CD8-positive, alpha-beta memory T cell (primary cell): Measurements from ENCODE around the gene PSKH1. TPM values are rescaled to one million over a fixed set of nuclear protein-coding genes. Genes with fewer than 3 reads are reported as not detected.

Source experiments
- CTCF ChIA-PET: fragments of 350-600 bp; sonication (Branson Sonifier 250); formaldehyde crosslinking; loops from one replicate; lab custom pipeline; 2021; ENCODE audit warnings: antibody characterized with exemption; lab: Charles Lee
- POLR2A ChIA-PET: fragments of 350-600 bp; sonication (Branson Sonifier 250); formaldehyde crosslinking; loops from one replicate; lab custom pipeline; 2021; ENCODE audit warnings: antibody characterized with exemption; lab: Charles Lee
- DNase-seq, 5 donors: peaks; one replicate each; pipeline versions ENCODE4 v3.0.0 to v3.0.0-alpha.2; 2020 to 2022; ENCODE audit warnings: mixed read lengths in 1 of 5
- H3K27ac ChIP-seq: one replicate; pipeline ENCODE4 v1.7.0; 2013; ENCODE audit warnings: low read depth, mild to moderate bottlenecking, low read length, moderate library complexity
- H3K27me3 ChIP-seq: 2 replicates; pipeline ENCODE4 v1.7.0; 2013; ENCODE audit warnings: low read length, mild to moderate bottlenecking; ENCODE audit not compliant: insufficient read depth, poor library complexity, severe bottlenecking
- H3K36me3 ChIP-seq: 2 replicates; pipeline ENCODE4 v1.7.0; 2013; ENCODE audit warnings: mild to moderate bottlenecking, low read length, moderate library complexity; ENCODE audit not compliant: insufficient read depth
- H3K4me1 ChIP-seq: 2 replicates; pipeline ENCODE4 v1.7.0; 2013; ENCODE audit warnings: mild to moderate bottlenecking, low read length, moderate library complexity; ENCODE audit not compliant: insufficient read depth
- H3K4me3 ChIP-seq: 2 replicates; pipeline ENCODE4 v1.7.0; 2013; ENCODE audit warnings: mild to moderate bottlenecking, low read length
- H3K9me3 ChIP-seq: 2 replicates; pipeline ENCODE4 v1.7.0; 2013; ENCODE audit warnings: mild to moderate bottlenecking, low read length
- H3K27ac Mint-ChIP-seq, 8 donors: one replicate each; pipeline ENCODE4 v1.8.0; 2020 to 2021; ENCODE audit warnings: mixed read lengths in 8 of 8, mild to moderate bottlenecking in 6 of 8, inconsistent platforms in 3 of 8, moderate library complexity in 3 of 8
- H3K27me3 Mint-ChIP-seq, 2 donors: one replicate each; pipeline ENCODE4 v1.8.0; 2020 to 2021; ENCODE audit warnings: mixed read lengths in 2 of 2, mild to moderate bottlenecking in 1 of 2, moderate library complexity in 1 of 2
- H3K36me3 Mint-ChIP-seq, 3 donors: one replicate each; pipeline ENCODE4 v1.8.0; 2020 to 2021; ENCODE audit warnings: mixed read lengths in 3 of 3, inconsistent platforms in 1 of 3, mild to moderate bottlenecking in 1 of 3
- H3K4me1 Mint-ChIP-seq, 3 donors: one replicate each; pipeline ENCODE4 v1.8.0; 2020 to 2021; ENCODE audit warnings: mixed read lengths in 3 of 3, inconsistent platforms in 1 of 3, mild to moderate bottlenecking in 1 of 3
- H3K4me3 Mint-ChIP-seq, 7 donors: one replicate each; pipeline ENCODE4 v1.8.0; 2020 to 2021; ENCODE audit warnings: mixed read lengths in 7 of 7, mild to moderate bottlenecking in 6 of 7, moderate library complexity in 4 of 7, inconsistent platforms in 2 of 7
- H3K9me3 Mint-ChIP-seq, 5 donors: one replicate each; pipeline ENCODE4 v1.8.0; 2020 to 2022; ENCODE audit warnings: mixed read lengths in 5 of 5, mild to moderate bottlenecking in 3 of 5, moderate library complexity in 2 of 5, inconsistent platforms in 1 of 5
- polyA plus RNA-seq: library from polyadenylated mRNA; unstranded; fragments of 300-500 nt; fragmentation: Illumina TruSeq; gene quantifications from one replicate; pipeline ENCODE4 v1.2.3, GENCODE V29; 2021
- total RNA-seq, 2 experiments: library from RNA; stranded (reverse); gene quantifications; one replicate each; pipeline ENCODE4 v1.2.3, GENCODE V29; 2021

Gene PSKH1
- total and polyA plus RNA-seq, 3 experiments from 2014 or later, result 13.6 to 27.0 (median 14.5) TPM

DNA sequence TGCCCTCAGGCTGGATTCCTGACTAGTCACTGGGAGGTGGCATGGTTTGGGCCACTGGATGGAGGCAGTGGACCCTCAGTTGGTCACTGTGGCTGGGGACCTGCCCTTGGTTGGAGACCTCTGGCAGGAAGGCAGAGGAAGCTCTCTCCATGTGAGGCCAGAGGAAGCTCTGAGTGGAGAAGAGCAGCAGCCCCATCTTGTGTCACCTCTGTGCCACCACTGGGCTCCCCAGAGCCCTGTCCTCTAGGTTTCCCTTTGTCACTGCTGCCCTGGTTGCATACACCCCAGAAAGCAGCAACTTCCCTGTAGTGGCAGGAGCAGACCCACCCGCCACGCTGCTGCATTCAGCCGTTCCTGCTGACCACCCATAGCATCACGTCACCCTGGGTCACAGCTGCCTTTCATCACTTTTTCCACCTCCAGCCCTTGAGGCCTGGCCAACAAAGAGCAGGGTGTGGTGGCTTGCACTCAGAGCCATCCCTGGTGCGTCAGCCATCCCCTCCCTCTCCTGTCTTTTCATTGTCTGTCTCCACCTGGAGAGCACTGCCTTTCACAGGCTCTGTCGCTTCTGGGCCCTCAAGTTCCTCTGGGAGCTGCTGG lies 26.7 kb downstream of the PSKH1 start:
- no peak overlapping the region for H3K27ac ChIP-seq
- peaks cover 19 to 42% (median 26%) of the 10 kb centered on the region in 3 donors for H3K4me1 Mint-ChIP-seq
- CTCF ChIA-PET, result interaction anchor here (0.8 to 1.2 kb wide), 4 partner anchors 9 to 103 kb away, joined by 3 to 6 read pairs (median 4); no protein-coding TSS in a partner anchor
- H3K9me3 ChIP-seq, result no peaks in the 10 kb centered on the region
- H3K27me3 ChIP-seq, result no peaks in the 10 kb centered on the region
- no peaks in the 10 kb centered on the region for H3K9me3 Mint-ChIP-seq
- H3K4me3 ChIP-seq, result no peak overlapping the region
- peak overlapping the region in 2 of 8 donors; percentile 38 to 63 for H3K27ac Mint-ChIP-seq
- no peaks in the 10 kb centered on the region for H3K36me3 ChIP-seq
- H3K36me3 Mint-ChIP-seq, result peaks cover 0 to 72% (median 7%) of the 10 kb centered on the region in 3 donors
- POLR2A ChIA-PET, result no interaction called here
- H3K4me1 ChIP-seq, result peaks cover 5% of the 10 kb centered on the region
- DNase-seq, result no peak
- no peak overlapping the region for H3K4me3 Mint-ChIP-seq
- no peaks in the 10 kb centered on the region for H3K27me3 Mint-ChIP-seq

DNA sequence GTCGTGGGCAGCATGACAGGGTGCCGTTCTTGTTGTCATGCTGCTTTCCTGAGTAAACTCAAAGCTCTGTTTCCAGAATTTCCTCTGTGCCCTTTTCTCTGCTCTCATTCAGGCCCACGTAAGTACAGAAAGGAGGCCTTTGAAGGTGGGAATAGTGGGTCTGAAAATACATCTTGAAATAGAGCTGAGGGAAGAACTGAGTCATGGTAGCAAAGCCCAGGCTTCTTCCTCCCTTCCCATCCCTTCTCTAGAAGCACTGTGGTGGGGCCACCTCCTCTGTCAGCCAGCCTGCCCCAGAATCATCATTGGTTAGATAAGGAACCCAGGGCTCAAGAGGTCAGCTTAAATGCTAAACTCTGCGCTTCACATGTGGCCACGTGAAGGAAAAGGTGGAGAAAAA lies 29.2 kb downstream of the PSKH1 start:
- Histone ChIP-seq H3K4me3 (no peak overlapping the region), H3K36me3 (no peaks in the 10 kb centered on the region), H3K9me3 (no peaks in the 10 kb centered on the region), H3K27me3 (no peaks in the 10 kb centered on the region), H3K27ac (no peak overlapping the region), H3K4me1 (peaks cover 4% of the 10 kb centered on the region)
- peaks cover 12 to 25% (median 12%) of the 10 kb centered on the region in 3 donors for H3K4me1 Mint-ChIP-seq
- H3K9me3 Mint-ChIP-seq, result no peaks in the 10 kb centered on the region
- H3K27me3 Mint-ChIP-seq, result no peaks in the 10 kb centered on the region
- no peak for DNase-seq
- peak overlapping the region in 3 of 8 donors; percentile 22 to 67 (median 58) for H3K27ac Mint-ChIP-seq
- CTCF ChIA-PET, result interaction anchor here (1.4 kb wide), 1 partner anchor 106 kb away, joined by 6 read pairs; no protein-coding TSS in a partner anchor
- no peak overlapping the region for H3K4me3 Mint-ChIP-seq
- POLR2A ChIA-PET, result no interaction called here
- H3K36me3 Mint-ChIP-seq, result peaks cover 0 to 58% (median 5%) of the 10 kb centered on the region in 3 donors

DNA sequence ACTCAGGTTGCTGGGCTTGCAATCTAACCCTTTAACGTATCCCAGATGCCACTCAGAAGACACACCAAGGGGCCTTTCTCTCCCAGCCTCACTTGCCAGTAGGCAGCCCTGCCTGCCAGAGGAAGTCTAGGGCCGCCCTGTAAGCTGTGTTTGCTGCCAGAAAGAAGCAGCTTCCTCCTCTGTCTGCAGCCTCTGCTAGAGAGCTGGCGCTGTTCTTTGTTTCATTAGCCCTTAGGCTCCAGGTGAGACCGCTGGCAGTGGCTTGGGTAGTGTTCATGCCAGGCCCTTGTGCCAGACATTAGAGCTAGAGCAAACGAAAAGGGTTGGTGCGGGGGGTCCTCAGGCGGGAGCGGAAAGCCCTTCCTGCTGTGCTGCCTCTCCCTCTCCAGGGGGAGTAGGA lies 29.7 kb downstream of the PSKH1 start:
- H3K27me3 Mint-ChIP-seq, result no peaks in the 10 kb centered on the region
- Histone ChIP-seq H3K4me3 (no peak overlapping the region), H3K27ac (no peak overlapping the region), H3K27me3 (no peaks in the 10 kb centered on the region), H3K36me3 (no peaks in the 10 kb centered on the region), H3K9me3 (no peaks in the 10 kb centered on the region), H3K4me1 (no peaks in the 10 kb centered on the region)
- H3K4me1 Mint-ChIP-seq, result peaks cover 6 to 20% (median 7%) of the 10 kb centered on the region in 3 donors
- DNase-seq, result no peak
- CTCF ChIA-PET, result interaction anchor here (0.9 to 3.5 kb wide), 3 partner anchors 13 to 401 kb away, joined by 4 to 12 read pairs (median 6); no protein-coding TSS in a partner anchor
- H3K36me3 Mint-ChIP-seq, result peaks cover 0 to 56% (median 5%) of the 10 kb centered on the region in 3 donors
- POLR2A ChIA-PET, result no interaction called here
- H3K27ac Mint-ChIP-seq, result peak overlapping the region in 3 of 8 donors; percentile 55 to 77 (median 75)
- H3K9me3 Mint-ChIP-seq, result no peaks in the 10 kb centered on the region
- H3K4me3 Mint-ChIP-seq, result no peak overlapping the region

DNA sequence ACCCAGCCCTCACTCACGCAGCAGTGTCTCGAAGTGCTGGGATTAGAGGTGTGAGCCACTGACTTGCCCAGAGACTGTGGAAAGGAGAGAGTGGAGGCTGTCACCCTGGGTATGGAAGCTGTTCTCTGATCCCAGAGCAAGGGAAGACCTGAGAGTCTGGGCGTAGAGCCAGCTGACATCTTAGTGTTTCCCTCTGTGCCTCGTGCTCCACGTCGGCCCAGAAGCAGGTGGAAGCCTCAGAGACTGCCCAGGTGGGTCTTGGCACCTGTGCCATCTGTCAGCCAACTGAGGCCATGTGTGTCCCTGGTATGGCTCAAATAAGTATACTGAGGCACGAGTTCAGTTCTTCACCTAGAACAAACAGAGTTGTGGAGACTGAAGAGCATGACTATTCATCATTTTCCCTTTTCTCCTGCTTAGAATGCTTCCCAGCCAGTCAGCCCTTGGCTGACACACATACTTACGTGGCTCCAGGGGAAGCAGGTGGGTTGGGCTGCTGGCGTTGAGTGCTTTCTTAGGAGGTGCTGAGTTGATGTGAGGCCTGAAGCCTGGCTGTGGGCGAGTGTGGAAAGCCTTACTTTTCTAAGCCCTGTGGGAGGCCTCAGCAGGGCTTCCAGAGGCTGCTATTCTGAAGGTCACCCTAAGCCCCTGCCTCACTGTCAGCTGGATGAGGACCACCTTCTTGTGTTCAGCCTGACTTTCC lies 30.5 kb downstream of the PSKH1 start:
- Mint-ChIP-seq H3K4me3 (no peak overlapping the region), H3K4me1 (peaks cover 0 to 21% (median 4%) of the 10 kb centered on the region in 3 donors), H3K27me3 (no peaks in the 10 kb centered on the region), H3K27ac (peak overlapping the region in 3 of 8 donors; percentile 55 to 66 (median 63)), H3K36me3 (peaks cover 0 to 56% (median 5%) of the 10 kb centered on the region in 3 donors), H3K9me3 (no peaks in the 10 kb centered on the region)
- H3K27me3 ChIP-seq, result no peaks in the 10 kb centered on the region
- ChIA-PET POLR2A (interaction anchor here (0.6 kb wide), 1 partner anchor 42 kb away, joined by 3 read pairs; no protein-coding TSS in a partner anchor), CTCF (interaction anchor here (0.9 to 3.5 kb wide), 2 partner anchors 12 to 402 kb away, joined by 4 to 12 read pairs; no protein-coding TSS in a partner anchor)
- H3K27ac ChIP-seq, result no peak overlapping the region
- no peaks in the 10 kb centered on the region for H3K9me3 ChIP-seq
- DNase-seq, result no peak
- no peaks in the 10 kb centered on the region for H3K4me1 ChIP-seq
- no peaks in the 10 kb centered on the region for H3K36me3 ChIP-seq
- H3K4me3 ChIP-seq, result no peak overlapping the region

DNA sequence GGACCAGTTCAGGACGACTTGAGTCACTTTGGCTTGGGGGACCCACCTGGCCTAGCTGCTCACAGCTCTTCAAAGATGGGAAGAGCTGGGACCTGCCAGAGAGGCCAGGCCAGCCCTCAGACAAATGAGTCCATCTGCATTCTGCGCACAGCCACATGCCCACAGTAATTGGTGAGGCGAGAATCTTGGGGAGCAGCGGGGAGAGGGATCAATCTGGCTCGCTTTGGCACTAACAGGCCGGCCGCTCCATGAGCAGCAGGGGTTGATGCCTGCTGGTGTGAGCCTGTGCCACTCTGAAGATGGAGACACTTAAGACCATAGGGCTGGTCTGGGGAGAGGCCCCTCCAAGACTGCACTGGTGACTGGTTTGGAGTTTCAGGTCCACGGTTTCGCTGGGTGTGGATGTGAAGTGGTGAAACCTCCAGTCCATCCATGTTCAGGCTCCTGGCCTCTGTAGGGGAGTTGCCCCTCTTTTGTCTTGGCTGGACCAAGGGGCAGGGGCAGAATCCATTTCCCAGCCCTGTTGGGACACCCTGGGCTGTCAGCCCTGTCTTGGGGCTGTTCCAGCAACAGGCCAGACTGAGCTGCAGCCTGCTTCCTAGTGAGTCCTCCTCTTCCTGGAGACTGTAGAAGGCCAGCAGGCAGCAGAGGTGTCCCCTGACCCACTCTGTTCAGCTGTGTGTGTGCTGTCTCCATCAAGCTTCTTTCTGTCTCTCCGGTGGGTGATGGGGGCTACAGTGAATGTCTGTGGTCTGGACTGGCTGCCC lies 31.3 kb downstream of the PSKH1 start:
- Mint-ChIP-seq H3K4me3 (no peak overlapping the region), H3K27ac (peak overlapping the region in 3 of 8 donors; percentile 32 to 89 (median 66)), H3K9me3 (no peaks in the 10 kb centered on the region), H3K4me1 (peaks cover 0 to 17% (median 4%) of the 10 kb centered on the region in 3 donors), H3K27me3 (no peaks in the 10 kb centered on the region), H3K36me3 (peaks cover 0 to 52% (median 2%) of the 10 kb centered on the region in 3 donors)
- Histone ChIP-seq H3K9me3 (no peaks in the 10 kb centered on the region), H3K27me3 (no peaks in the 10 kb centered on the region), H3K4me1 (no peaks in the 10 kb centered on the region), H3K27ac (no peak overlapping the region), H3K4me3 (no peak overlapping the region), H3K36me3 (peaks cover under 1% of the 10 kb centered on the region)
- CTCF ChIA-PET, result interaction anchor here (0.7 to 3.5 kb wide), 5 partner anchors 18 to 403 kb away, joined by 3 to 18 read pairs (median 4); no protein-coding TSS in a partner anchor
- POLR2A ChIA-PET, result interaction anchor here (0.6 kb wide), 1 partner anchor 41 kb away, joined by 3 read pairs; no protein-coding TSS in a partner anchor
- no peak for DNase-seq

DNA sequence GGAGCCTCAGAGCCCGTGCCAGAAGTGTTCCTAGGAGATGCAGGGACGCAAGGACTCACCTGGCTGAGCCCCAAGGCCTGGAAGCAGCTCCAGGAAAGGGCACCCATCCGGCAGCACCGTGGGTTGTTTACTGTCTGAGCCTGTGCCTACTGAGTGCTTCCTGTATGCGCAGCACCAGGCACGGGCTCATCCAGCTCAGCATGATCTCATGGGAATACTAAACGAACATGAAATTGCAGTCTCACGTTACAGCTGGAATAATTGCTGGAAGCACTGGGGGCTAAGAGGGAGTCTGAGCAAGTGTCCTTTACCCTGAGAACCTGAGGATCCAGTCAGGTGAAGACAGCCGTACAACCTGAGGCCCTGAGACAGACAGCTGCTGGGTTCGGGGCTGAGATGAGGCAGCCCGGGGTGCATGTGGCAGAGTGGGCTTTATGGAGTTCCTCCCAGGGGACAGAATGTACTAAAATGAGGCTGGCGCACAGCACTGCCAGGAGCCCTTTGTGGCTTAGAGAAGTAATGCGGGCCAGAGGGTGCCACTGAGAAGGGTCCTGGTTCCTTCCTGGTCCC lies 33.2 kb downstream of the PSKH1 start:
- Mint-ChIP-seq H3K27ac (peak overlapping the region in 6 of 8 donors; percentile 10 to 80 (median 78)), H3K4me1 (peaks cover 0 to 14% (median 2%) of the 10 kb centered on the region in 3 donors), H3K36me3 (peaks cover 0 to 60% (median 2%) of the 10 kb centered on the region in 3 donors), H3K9me3 (no peaks in the 10 kb centered on the region), H3K27me3 (no peaks in the 10 kb centered on the region), H3K4me3 (no peak overlapping the region)
- CTCF ChIA-PET, result interaction anchor here (1.4 to 3.5 kb wide), 3 partner anchors 42 to 405 kb away, joined by 5 to 18 read pairs (median 12); partner anchors contain the start of gene NRN1L
- Histone ChIP-seq H3K4me1 (no peaks in the 10 kb centered on the region), H3K4me3 (no peak overlapping the region), H3K27ac (no peak overlapping the region), H3K36me3 (peaks cover 13% of the 10 kb centered on the region), H3K27me3 (no peaks in the 10 kb centered on the region), H3K9me3 (no peaks in the 10 kb centered on the region)
- DNase-seq, result no peak
- POLR2A ChIA-PET, result no interaction called here
